Measurements from ENCODE around the gene ZC3H12C.

ZC3H12C gene

GRCh38 chr11:110100476-110101240, 7.5 kb downstream of the ZC3H12C start:
- DNase-seq: no peak

- no peak for DNase-seq
Observed at GRCh38 chr11:110106713-110107274, 13.6 kb downstream of the ZC3H12C start.

- DNase-seq: no peak
Observed at GRCh38 chr11:110110854-110111253, 17.7 kb downstream of the ZC3H12C start.

- DNase-seq: no peak
Observed at GRCh38 chr11:110112457-110112856, 19.3 kb downstream of the ZC3H12C start.

- no peak for DNase-seq
Observed at GRCh38 chr11:110113505-110113904, 20.3 kb downstream of the ZC3H12C start.

GRCh38 chr11:110113973-110114372, 20.8 kb downstream of the ZC3H12C start:
- DNase-seq: no peak

GRCh38 chr11:110119317-110119716, 26.1 kb downstream of the ZC3H12C start:
- DNase-seq: no peak

- DNase-seq: no peak
Observed at GRCh38 chr11:110121204-110121603, 28.0 kb downstream of the ZC3H12C start.

- no peak for DNase-seq
Observed at GRCh38 chr11:110123003-110123402, 29.8 kb downstream of the ZC3H12C start.

GRCh38 chr11:110124605-110125004, 31.4 kb downstream of the ZC3H12C start:
- DNase-seq: no peak

GRCh38 chr11:110125632-110126031, 32.4 kb downstream of the ZC3H12C start:
- DNase-seq: no peak

- no peak for DNase-seq
Observed at GRCh38 chr11:110126936-110127335, 33.7 kb downstream of the ZC3H12C start.

- DNase-seq: peak; percentile 8
Observed at GRCh38 chr11:110128161-110128560, 35.0 kb downstream of the ZC3H12C start.

GRCh38 chr11:110130642-110131238, 37.5 kb downstream of the ZC3H12C start:
- peak; percentile 75 for DNase-seq

GRCh38 chr11:110131386-110132123, 38.4 kb downstream of the ZC3H12C start:
- peak; percentile 63 for DNase-seq

- no peak for DNase-seq
Observed at GRCh38 chr11:110133160-110133559, 40.0 kb downstream of the ZC3H12C start.

GRCh38 chr11:110134110-110134509, 40.9 kb downstream of the ZC3H12C start:
- DNase-seq: no peak

- DNase-seq: no peak
Observed at GRCh38 chr11:110141812-110142211, 48.6 kb downstream of the ZC3H12C start.

GRCh38 chr11:110147962-110148709, 54.9 kb downstream of the ZC3H12C start:
- no peak for DNase-seq

GRCh38 chr11:110148775-110149744, 55.9 kb downstream of the ZC3H12C start:
- DNase-seq: no peak

- no peak for DNase-seq
Observed at GRCh38 chr11:110152199-110152598, 59.0 kb downstream of the ZC3H12C start.

- DNase-seq: no peak
Observed at GRCh38 chr11:110153474-110153873, 60.3 kb downstream of the ZC3H12C start.
